H1 (cell line): ENCODE data around the gene RPS6KA4. TPM values are rescaled to one million over a fixed set of nuclear protein-coding genes. Genes with fewer than 3 reads are reported as not detected.

Source experiments
- CTCF ChIA-PET: fragments of 300-600 bp; sonication (Branson Sonifier 250); formaldehyde crosslinking; loops from one replicate; lab custom pipeline; 2021; ENCODE audit not compliant: partially characterized antibody; lab: Charles Lee
- POLR2A ChIA-PET: fragments of 300-600 bp; sonication (Branson Sonifier 250); formaldehyde crosslinking; loops from one replicate; lab custom pipeline; 2021; ENCODE audit warnings: inconsistent platforms; ENCODE audit not compliant: partially characterized antibody; lab: Charles Lee
- DNase-seq, 2 experiments: peaks; one replicate each; pipeline versions ENCODE4 v3.0.0 to v3.0.0-alpha.2; 2010 to 2022; ENCODE audit warnings: low spot score in 2 of 2, low read depth in 1 of 2, mixed read lengths in 1 of 2
- FAIRE-seq: peaks from 2 replicates; lab custom pipeline; 2011; peaks lifted over from hg19 to GRCh38; lab: Jason Lieb, UNC
- H2AFZ ChIP-seq: 2 replicates; pipeline ENCODE4 v1.8.1; 2012; ENCODE audit warnings: low read length, inconsistent platforms
- H2AK5ac ChIP-seq: 2 replicates; pipeline ENCODE4 v1.6.1; 2013; ENCODE audit warnings: low read depth, low read length
- H2BK120ac ChIP-seq: replicated peaks from 2 replicates; pipeline ENCODE3; 2013; ENCODE audit warnings: low read depth, low read length, inconsistent platforms
- H2BK12ac ChIP-seq: 2 replicates; pipeline ENCODE4 v1.6.1; 2013; ENCODE audit warnings: low read depth, low read length
- H2BK15ac ChIP-seq: 2 replicates; pipeline ENCODE4 v1.6.1; 2013; ENCODE audit warnings: low read length
- H2BK20ac ChIP-seq: 2 replicates; pipeline ENCODE4 v1.6.1; 2013; ENCODE audit warnings: low read length
- H2BK5ac ChIP-seq: 2 replicates; pipeline ENCODE4 v1.6.1; 2013; ENCODE audit warnings: low read depth, low read length
- H3K14ac ChIP-seq: 2 replicates; pipeline ENCODE4 v1.6.1; 2013; ENCODE audit warnings: inconsistent platforms; ENCODE audit not compliant: insufficient read length
- H3K18ac ChIP-seq: 2 replicates; pipeline ENCODE4 v1.6.1; 2013; ENCODE audit warnings: low read length; ENCODE audit errors: extremely low read depth
- H3K23ac ChIP-seq: 2 replicates; pipeline ENCODE4 v1.6.1; 2013; ENCODE audit warnings: inconsistent platforms; ENCODE audit not compliant: insufficient read length
- H3K23me2 ChIP-seq: 2 replicates; pipeline ENCODE4 v1.6.1; 2013; ENCODE audit warnings: low read depth, low read length
- H3K27ac ChIP-seq: 2 replicates; pipeline ENCODE4 v1.6.1; 2011; ENCODE audit warnings: low read depth, low read length, inconsistent platforms
- H3K27me3 ChIP-seq, 4 experiments: replicated peaks in 1 of 4; 1 replicate in 1 of 4; 2 replicates in 3 of 4; pipeline versions ENCODE4 v1.6.1 to v1.8.1; 2011 to 2013; ENCODE audit warnings: low read length in 3 of 4, mild to moderate bottlenecking in 3 of 4, inconsistent platforms in 2 of 4, mixed read lengths in 2 of 4, moderate library complexity in 1 of 4; ENCODE audit not compliant: control insufficient read depth in 3 of 4, insufficient read depth in 3 of 4; ENCODE audit errors: extremely low read depth in 1 of 4
- H3K36me3 ChIP-seq, 4 experiments: 2 replicates each; pipeline versions ENCODE4 v1.6.1 to v1.8.1; 2011 to 2013; ENCODE audit warnings: mild to moderate bottlenecking in 4 of 4, low read length in 3 of 4, moderate library complexity in 2 of 4, control low read depth in 1 of 4, inconsistent platforms in 1 of 4; ENCODE audit not compliant: insufficient read depth in 4 of 4, control insufficient read depth in 2 of 4
- H3K4ac ChIP-seq: replicated peaks from 2 replicates; pipeline ENCODE3; 2013; ENCODE audit warnings: low read length, low read depth, mixed read lengths, inconsistent platforms; ENCODE audit not compliant: insufficient read length
- H3K4me1 ChIP-seq, 4 experiments: replicated peaks in 1 of 4; 1 replicate in 1 of 4; 2 replicates in 3 of 4; pipeline versions ENCODE4 v1.6.1 to v1.8.1; 2011 to 2013; ENCODE audit warnings: low read length in 3 of 4, inconsistent platforms in 2 of 4, mixed read lengths in 1 of 4; ENCODE audit not compliant: insufficient read depth in 4 of 4, control insufficient read depth in 3 of 4
- H3K4me2 ChIP-seq, 2 experiments: 2 replicates each; pipeline versions ENCODE4 v1.6.1 to v1.8.1; 2011 to 2013; ENCODE audit warnings: low read depth in 2 of 2, low read length in 2 of 2, control low read depth in 1 of 2, inconsistent platforms in 1 of 2, mild to moderate bottlenecking in 1 of 2; ENCODE audit not compliant: insufficient read depth in 1 of 2
- H3K4me3 ChIP-seq, 4 experiments: fragments of 200-600, 300-600 bp in 1 of 4; sonication (generic), shearing (Covaris generic), sonication (Bioruptor Twin) in 1 of 4; 2 replicates each; pipeline versions ENCODE4 v1.5.1 to v1.8.1; 2011 to 2016; ENCODE audit warnings: low read length in 4 of 4, low read depth in 3 of 4, control low read depth in 2 of 4, inconsistent platforms in 2 of 4, mild to moderate bottlenecking in 2 of 4, mixed read lengths in 1 of 4, moderate library complexity in 1 of 4; ENCODE audit not compliant: insufficient read depth in 2 of 4; ENCODE audit errors: extremely low read depth in 1 of 4
- H3K56ac ChIP-seq: replicated peaks from 2 replicates; pipeline ENCODE3; 2013; ENCODE audit warnings: low read depth, mild to moderate bottlenecking, mixed read lengths, low read length, inconsistent platforms; ENCODE audit not compliant: insufficient read length
- H3K79me1 ChIP-seq: 2 replicates; pipeline ENCODE4 v1.6.1; 2013; ENCODE audit warnings: low read depth, low read length, control low read depth
- H3K79me2 ChIP-seq, 2 experiments: 2 replicates each; pipeline versions ENCODE4 v1.6.1 to v1.8.1; 2012 to 2013; ENCODE audit warnings: low read length in 2 of 2, mild to moderate bottlenecking in 2 of 2, inconsistent platforms in 1 of 2; ENCODE audit not compliant: insufficient read depth in 2 of 2, control insufficient read depth in 1 of 2
- H3K9ac ChIP-seq, 4 experiments: replicated peaks in 1 of 4; 1 replicate in 1 of 4; 2 replicates in 3 of 4; pipeline versions ENCODE4 v1.6.1 to v1.8.1; 2011 to 2013; ENCODE audit warnings: low read depth in 3 of 4, low read length in 3 of 4, control low read depth in 2 of 4, mild to moderate bottlenecking in 2 of 4, moderate library complexity in 2 of 4, inconsistent platforms in 1 of 4; ENCODE audit errors: extremely low read depth in 1 of 4
- H3K9me3 ChIP-seq, 2 experiments: 2 replicates each; pipeline versions ENCODE4 v1.6.1 to v1.8.1; 2012 to 2013; ENCODE audit warnings: mild to moderate bottlenecking in 2 of 2, moderate library complexity in 2 of 2, control low read depth in 1 of 2, inconsistent platforms in 1 of 2, low read depth in 1 of 2, low read length in 1 of 2, mixed read lengths in 1 of 2; ENCODE audit not compliant: insufficient read depth in 2 of 2
- H4K20me1 ChIP-seq, 2 experiments: replicated peaks in 1 of 2; 2 replicates each; pipeline versions ENCODE3 to v1.8.1; 2011 to 2013; ENCODE audit warnings: inconsistent platforms in 2 of 2, low read length in 2 of 2, mild to moderate bottlenecking in 1 of 2; ENCODE audit not compliant: insufficient read depth in 2 of 2, control insufficient read depth in 1 of 2
- H4K5ac ChIP-seq: 2 replicates; pipeline ENCODE4 v1.6.1; 2013; ENCODE audit warnings: low read length, low read depth, mixed read lengths, inconsistent platforms; ENCODE audit not compliant: insufficient read length
- H4K8ac ChIP-seq: 2 replicates; pipeline ENCODE4 v1.8.0; 2013; ENCODE audit warnings: mild to moderate bottlenecking, moderate library complexity, low read length, inconsistent platforms; ENCODE audit not compliant: insufficient read depth; ENCODE audit errors: extremely low read depth
- H4K91ac ChIP-seq: replicated peaks from 2 replicates; pipeline ENCODE3; 2013; ENCODE audit warnings: low read length, mixed read lengths, inconsistent platforms; ENCODE audit not compliant: insufficient read length
- RAD21 ChIP-seq, 2 experiments: IDR thresholded peaks in 1 of 2; conservative IDR thresholded peaks in 1 of 2; 2 replicates each; pipeline ENCODE4 v1.6.1; 2011; ENCODE audit warnings: low read depth in 2 of 2, low read length in 2 of 2, improper control_type of control experiment in 1 of 2, inconsistent platforms in 1 of 2, mild to moderate bottlenecking in 1 of 2, moderate library complexity in 1 of 2
- RNF2 ChIP-seq: fragments of 200-900, 300-1000 bp; sonication (generic); IDR thresholded peaks from 2 replicates; pipeline ENCODE4 v1.7.1; 2016; ENCODE audit warnings: borderline replicate concordance, low read depth, mild to moderate bottlenecking, antibody characterized with exemption, low read length; ENCODE audit not compliant: poor library complexity, severe bottlenecking; ENCODE audit errors: missing control alignments
- WGBS, 2 experiments: shearing (Covaris generic) in 1 of 2; methylation state at CpG; one replicate each; pipeline versions ENCODE4 v1.1.6 to v1.1.7; 2013 to 2015; ENCODE audit warnings: low lambda C conversion rate in 2 of 2, mixed read lengths in 2 of 2, inconsistent platforms in 1 of 2, low coverage in 1 of 2, missing lambda C conversion rate in 1 of 2; ENCODE audit not compliant: insufficient replicate concordance in 2 of 2, insufficient coverage in 1 of 2, insufficient read length in 1 of 2; ENCODE audit errors: extremely low coverage in 1 of 2, missing lambda C conversion rate in 1 of 2; 5-methylcytosine and 5-hydroxymethylcytosine counted together
- polyA plus RNA-seq, 7 experiments: library from polyadenylated mRNA; depleted of rRNA in 3 of 7; stranded (reverse) in 5 of 7; unstranded in 2 of 7; fragments of >200 nt in 5 of 7; fragments of 200-250 nt in 2 of 7; gene quantifications; 1 replicate in 5 of 7; 2 replicates in 1 of 7; 4 replicates in 1 of 7; pipeline versions ENCODE4 v1.2.1 to v1.2.3, GENCODE V29; 2011 to 2013; ENCODE audit warnings: missing spikeins in 2 of 7, mixed read lengths in 2 of 7
- total RNA-seq: library from RNA; stranded (reverse); fragmentation: NEBNext Ultra II Directional; extraction: Animal tissue kit (Norgen Biotek cat#: 25700); gene quantifications from 2 replicates; pipeline ENCODE4 v1.2.1, GENCODE V29; 2021

The RPS6KA4 gene
- total and polyA plus RNA-seq, 2 of the 8 experiments (the other 6 are each of a cell fraction or from before 2014, with no cell fraction given): 8.2 to 12.6 TPM

DNA sequence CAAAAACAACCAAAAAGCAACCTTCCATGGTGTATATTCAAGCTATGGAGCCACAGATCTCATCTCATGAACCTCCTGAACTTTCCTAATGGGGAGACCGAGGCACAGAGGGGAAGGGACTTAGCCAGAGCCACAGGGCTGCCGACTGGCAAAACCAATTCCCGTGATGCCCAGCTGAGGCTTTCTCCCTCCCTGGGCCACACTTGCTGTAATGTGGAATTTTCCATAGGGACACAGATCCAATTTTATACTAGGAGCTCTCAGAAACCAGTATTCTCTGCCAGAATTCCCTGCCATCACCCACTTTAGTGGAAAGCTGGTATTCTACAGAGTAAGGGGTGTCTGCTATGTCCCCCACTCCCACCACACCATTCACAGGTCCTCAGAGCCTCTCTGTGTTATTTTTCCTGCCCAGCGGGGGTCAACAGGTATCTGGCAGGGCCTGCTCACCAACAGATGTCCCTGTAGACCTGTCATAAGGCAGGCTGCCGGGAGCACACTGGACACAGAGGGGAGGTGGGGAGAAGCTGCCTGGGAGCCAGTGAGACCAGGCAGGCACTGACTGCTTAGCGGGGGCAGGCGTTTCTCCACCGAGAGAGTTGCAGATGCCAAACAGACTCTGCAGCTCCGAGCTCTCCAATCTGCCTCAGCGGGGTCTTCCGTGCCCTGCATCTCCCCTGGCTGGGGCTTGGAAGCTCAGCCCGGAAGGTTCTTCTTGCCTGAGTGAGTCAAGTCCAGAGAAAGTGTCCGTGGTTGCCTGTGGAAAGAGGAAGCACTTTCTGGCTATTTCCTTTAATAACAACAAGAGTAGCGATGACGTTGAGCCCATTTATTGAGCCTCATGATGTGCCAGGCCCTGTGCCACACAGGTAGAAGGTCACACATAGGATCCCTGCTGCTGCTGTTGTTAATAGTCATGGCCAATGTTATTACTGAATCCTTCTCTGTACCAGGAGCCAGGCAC lies 26.3 kb downstream of the RPS6KA4 start:
- Histone ChIP-seq H4K20me1 (no peaks in the 10 kb centered on the region), H3K9me3 (no peaks in the 10 kb centered on the region), H4K91ac (no peak overlapping the region), H4K8ac (no peak overlapping the region), H2BK20ac (no peak overlapping the region), H3K23ac (no peak overlapping the region), H2AFZ (no peak overlapping the region), H2BK12ac (no peak overlapping the region), H3K27ac (no peak overlapping the region), H3K4me1 (peaks cover 0 to 2% (median 0%) of the 10 kb centered on the region in 4 experiments; a peak in 4 of 7 replicates), H3K79me1 (no peaks in the 10 kb centered on the region; the same call in 1 of the 2 replicates), H3K23me2 (no peaks in the 10 kb centered on the region), H4K5ac (no peak overlapping the region), H3K56ac (no peak overlapping the region), H3K4me3 (no peak overlapping the region), H2BK5ac (no peak overlapping the region), H3K4me2 (no peak overlapping the region), H3K27me3 (peaks cover 0 to 2% (median 0%) of the 10 kb centered on the region in 4 experiments; a peak in 1 of 7 replicates), H2AK5ac (no peak overlapping the region), H3K36me3 (no peaks in the 10 kb centered on the region), H3K18ac (no peak overlapping the region), H2BK120ac (no peak overlapping the region), H3K14ac (no peak overlapping the region), H3K4ac (no peak overlapping the region), H3K79me2 (no peaks in the 10 kb centered on the region), H2BK15ac (no peak overlapping the region; the same call in 1 of the 2 replicates), H3K9ac (no peak overlapping the region)
- TF ChIP-seq RAD21 (IDR thresholded peaks at IDR 0.05 in 1 of 2, conservative IDR thresholded peaks at IDR 0.05 in 1 of 2; ENCODE audit: low read depth in 2 of 2, low read length in 2 of 2) (peak; percentile 14 to 45; a peak in 3 of 4 replicates), RNF2 (no peak)
- WGBS, 2 experiments: 91% methylated on average over 15 of the region's 15 CpGs; no CpG with 5 or more reads in 1 of the 2 experiments
- DNase-seq (no peak), FAIRE-seq (no peak)
- CTCF ChIA-PET: interaction anchor here (0.6 to 3.0 kb wide), 14 partner anchors 11 to 267 kb away, joined by 3 to 16 read pairs (median 4); no protein-coding TSS in a partner anchor
- POLR2A ChIA-PET: no interaction called here
